ENCODE results near the gene ZSCAN4. TPM values are rescaled to one million over a fixed set of nuclear protein-coding genes. Genes with fewer than 3 reads are reported as not detected.
A peak's percentile ranks its signal among the peaks of the same experiment; 100 is the strongest.

The ZSCAN4 gene
- polyA plus RNA-seq, 1 donor (not counting 4 experiments of a cell fraction or from before 2014, with no cell fraction given): 0.18 TPM

DNA sequence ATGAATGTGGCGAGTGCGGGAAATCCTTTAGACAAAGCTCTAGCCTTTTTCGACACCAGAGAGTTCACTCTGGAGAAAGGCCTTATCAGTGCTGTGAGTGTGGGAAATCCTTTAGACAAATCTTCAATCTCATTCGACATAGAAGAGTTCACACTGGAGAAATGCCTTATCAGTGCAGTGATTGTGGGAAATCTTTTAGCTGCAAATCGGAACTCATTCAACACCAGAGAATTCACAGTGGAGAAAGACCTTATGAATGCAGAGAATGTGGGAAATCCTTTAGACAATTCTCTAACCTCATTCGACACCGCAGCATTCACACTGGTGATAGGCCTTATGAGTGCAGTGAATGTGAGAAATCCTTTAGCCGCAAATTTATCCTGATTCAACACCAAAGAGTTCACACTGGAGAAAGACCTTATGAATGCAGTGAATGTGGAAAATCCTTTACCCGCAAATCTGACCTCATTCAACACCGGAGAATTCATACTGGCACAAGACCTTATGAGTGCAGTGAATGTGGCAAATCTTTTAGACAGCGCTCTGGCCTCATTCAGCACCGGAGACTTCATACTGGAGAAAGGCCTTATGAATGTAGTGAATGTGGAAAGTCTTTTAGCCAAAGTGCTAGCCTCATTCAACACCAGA, 18.8 kb downstream of the ZSCAN4 start:
- FAIRE-seq: no peak
- Histone ChIP-seq H3K4me2 (ENCODE audit: control insufficient read depth, extremely low read depth, insufficient read depth, low read depth, low read length) (no peak overlapping the region), H3K9me1 (ENCODE audit: control insufficient read depth, extremely low read depth, insufficient read depth, low read length) (no peaks in the 10 kb centered on the region), H4K20me1 (ENCODE audit: control insufficient read depth, extremely low read depth, insufficient read depth, low read length) (no peaks in the 10 kb centered on the region), H3K4me1 (ENCODE audit: control insufficient read depth, extremely low read depth, insufficient read depth, low read length) (peaks cover 18% of the 10 kb centered on the region), H3K27me3 (ENCODE audit: control insufficient read depth, extremely low read depth, insufficient read depth, low read length) (no peaks in the 10 kb centered on the region), H3K9ac (ENCODE audit: control insufficient read depth, extremely low read depth, insufficient read depth, low read length) (no peak overlapping the region), H3K36me3 (ENCODE audit: control insufficient read depth in 2 of 2, extremely low read depth in 1 of 2, insufficient read depth in 2 of 2, low read length in 2 of 2) (peaks cover 31 to 39% of the 10 kb centered on the region in 2 experiments), H3K9me3 (ENCODE audit: control insufficient read depth, low read depth, low read length) (peaks cover 35% of the 10 kb centered on the region), H2AFZ (ENCODE audit: control insufficient read depth, low read length) (no peak overlapping the region), H3K27ac (ENCODE audit: control insufficient read depth, insufficient read depth, low read length) (no peak overlapping the region), H3K79me2 (ENCODE audit: control insufficient read depth, insufficient read depth, low read length) (peaks cover 60% of the 10 kb centered on the region), H3K4me3 (ENCODE audit: control insufficient read depth in 2 of 3, extremely low read depth in 1 of 3, insufficient read depth in 2 of 3, low read depth in 1 of 3, low read length in 3 of 3) (no peak overlapping the region)
- dilution Hi-C loops (cut with MboI; ENCODE audit: extremely low pct_ligation_motif_present, low sequenced_read_pairs): no loop called here
- TF ChIP-seq, protein P1, sequence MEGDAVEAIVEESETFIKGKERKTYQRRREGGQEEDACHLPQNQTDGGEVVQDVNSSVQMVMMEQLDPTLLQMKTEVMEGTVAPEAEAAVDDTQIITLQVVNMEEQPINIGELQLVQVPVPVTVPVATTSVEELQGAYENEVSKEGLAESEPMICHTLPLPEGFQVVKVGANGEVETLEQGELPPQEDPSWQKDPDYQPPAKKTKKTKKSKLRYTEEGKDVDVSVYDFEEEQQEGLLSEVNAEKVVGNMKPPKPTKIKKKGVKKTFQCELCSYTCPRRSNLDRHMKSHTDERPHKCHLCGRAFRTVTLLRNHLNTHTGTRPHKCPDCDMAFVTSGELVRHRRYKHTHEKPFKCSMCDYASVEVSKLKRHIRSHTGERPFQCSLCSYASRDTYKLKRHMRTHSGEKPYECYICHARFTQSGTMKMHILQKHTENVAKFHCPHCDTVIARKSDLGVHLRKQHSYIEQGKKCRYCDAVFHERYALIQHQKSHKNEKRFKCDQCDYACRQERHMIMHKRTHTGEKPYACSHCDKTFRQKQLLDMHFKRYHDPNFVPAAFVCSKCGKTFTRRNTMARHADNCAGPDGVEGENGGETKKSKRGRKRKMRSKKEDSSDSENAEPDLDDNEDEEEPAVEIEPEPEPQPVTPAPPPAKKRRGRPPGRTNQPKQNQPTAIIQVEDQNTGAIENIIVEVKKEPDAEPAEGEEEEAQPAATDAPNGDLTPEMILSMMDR (optimal IDR thresholded peaks at IDR 0.05 in 1 of 3, IDR thresholded peaks at IDR 0.05 in 1 of 3, conservative IDR thresholded peaks at IDR 0.05 in 1 of 3; ENCODE audit: extremely low read depth in 1 of 3, insufficient read depth in 2 of 3, low read length in 3 of 3): no peak
- TF ChIP-seq EZH2 (IDR thresholded peaks at IDR 0.05; ENCODE audit: low read length): no peak
- no peak for DNase-seq (ENCODE audit: low read depth, low spot score)

DNA sequence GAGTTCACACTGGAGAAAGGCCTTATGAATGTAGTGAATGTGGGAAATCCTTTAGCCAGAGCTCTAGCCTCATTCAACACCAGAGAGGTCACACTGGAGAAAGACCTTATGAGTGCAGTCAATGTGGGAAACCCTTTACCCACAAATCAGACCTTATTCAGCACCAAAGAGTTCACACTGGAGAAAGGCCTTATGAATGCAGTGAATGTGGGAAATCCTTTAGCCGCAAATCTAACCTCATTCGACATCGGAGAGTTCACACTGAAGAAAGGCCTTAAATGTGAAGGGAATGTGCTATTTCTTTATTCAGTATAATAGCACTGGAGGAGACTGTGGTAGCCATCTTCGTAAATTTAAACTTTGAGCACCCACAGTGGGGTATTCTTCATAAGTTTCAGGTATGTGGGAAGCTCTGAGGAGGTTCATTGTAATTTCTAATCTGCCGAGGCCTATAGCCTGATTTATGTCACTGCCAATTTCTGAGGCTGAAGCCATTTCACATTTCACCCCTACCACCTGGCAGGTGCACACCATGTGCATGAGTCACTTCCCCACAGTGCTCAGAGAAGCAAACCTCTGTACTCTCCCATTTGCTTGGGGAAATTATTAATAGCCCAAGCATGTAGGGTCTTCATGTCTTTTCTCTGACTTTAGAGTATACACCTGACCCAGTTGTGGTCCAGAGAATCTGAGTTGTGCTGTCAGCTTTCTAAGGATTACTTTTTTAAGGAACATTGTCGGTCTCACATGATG, 19.5 kb downstream of the ZSCAN4 start:
- no peak overlapping the region for H3K9ac ChIP-seq (ENCODE audit: control insufficient read depth, extremely low read depth, insufficient read depth, low read length)
- dilution Hi-C loops (cut with MboI; ENCODE audit: extremely low pct_ligation_motif_present, low sequenced_read_pairs): no loop called here
- no peaks in the 10 kb centered on the region for H3K27me3 ChIP-seq (ENCODE audit: control insufficient read depth, extremely low read depth, insufficient read depth, low read length)
- H3K27ac ChIP-seq (ENCODE audit: control insufficient read depth, insufficient read depth, low read length): no peak overlapping the region
- no peaks in the 10 kb centered on the region for H3K9me1 ChIP-seq (ENCODE audit: control insufficient read depth, extremely low read depth, insufficient read depth, low read length)
- H3K36me3 ChIP-seq (ENCODE audit: control insufficient read depth in 2 of 2, extremely low read depth in 1 of 2, insufficient read depth in 2 of 2, low read length in 2 of 2): peaks cover 34 to 39% of the 10 kb centered on the region in 2 experiments
- peaks cover 11% of the 10 kb centered on the region for H3K4me1 ChIP-seq (ENCODE audit: control insufficient read depth, extremely low read depth, insufficient read depth, low read length)
- H2AFZ ChIP-seq (ENCODE audit: control insufficient read depth, low read length): no peak overlapping the region
- H3K9me3 ChIP-seq (ENCODE audit: control insufficient read depth, low read depth, low read length): peaks cover 35% of the 10 kb centered on the region
- DNase-seq (ENCODE audit: low read depth, low spot score): no peak
- no peak overlapping the region for H3K4me2 ChIP-seq (ENCODE audit: control insufficient read depth, extremely low read depth, insufficient read depth, low read depth, low read length)
- no peaks in the 10 kb centered on the region for H4K20me1 ChIP-seq (ENCODE audit: control insufficient read depth, extremely low read depth, insufficient read depth, low read length)
- no peak overlapping the region for H3K4me3 ChIP-seq (ENCODE audit: control insufficient read depth in 2 of 3, extremely low read depth in 1 of 3, insufficient read depth in 2 of 3, low read depth in 1 of 3, low read length in 3 of 3)
- TF ChIP-seq, protein P1 (optimal IDR thresholded peaks at IDR 0.05 in 1 of 3, IDR thresholded peaks at IDR 0.05 in 1 of 3, conservative IDR thresholded peaks at IDR 0.05 in 1 of 3; ENCODE audit: extremely low read depth in 1 of 3, insufficient read depth in 2 of 3, low read length in 3 of 3): no peak
- TF ChIP-seq EZH2 (IDR thresholded peaks at IDR 0.05; ENCODE audit: low read length): no peak
- peaks cover 57% of the 10 kb centered on the region for H3K79me2 ChIP-seq (ENCODE audit: control insufficient read depth, insufficient read depth, low read length)
- peak; percentile 34 for FAIRE-seq

Measured in keratinocyte (primary cell).